ENCODE measurements around the gene ETV6.
"Not testable (repeated sequence)": the region's sequence is repeated elsewhere in the genome, so short reads cannot be mapped to it uniquely, and the experiment has no call there.

ETV6 gene

GRCh38 chr12:11897923-11898322 lies 248.4 kb downstream of the ETV6 start:
- DNase-seq = no peak

GRCh38 chr12:11901701-11902524 lies 252.4 kb downstream of the ETV6 start:
- DNase-seq = peak in 1 of 2 donors; percentile 16

DNA sequence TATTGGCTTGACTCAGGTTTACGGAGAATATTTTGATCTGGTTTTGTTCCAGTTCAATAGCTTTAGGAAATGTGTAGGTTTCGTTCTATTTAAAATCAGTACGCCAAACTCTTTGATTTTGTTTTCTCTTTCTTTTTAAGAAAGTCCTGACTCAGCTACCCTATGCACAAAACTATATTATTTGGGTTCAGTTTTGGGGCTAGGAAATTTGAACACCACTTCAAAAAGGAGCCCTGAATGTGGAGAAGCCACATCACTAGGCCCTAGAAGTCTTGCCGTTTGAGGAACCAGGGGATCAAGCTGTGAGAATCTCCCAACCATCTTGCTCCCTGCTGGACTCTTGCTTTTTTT lies 253.0 kb downstream of the ETV6 start:
- no peak for DNase-seq

GRCh38 chr12:11904124-11904523 lies 254.7 kb downstream of the ETV6 start:
- no peak for DNase-seq

GRCh38 chr12:11905534-11905933 lies 256.1 kb downstream of the ETV6 start:
- DNase-seq = no peak

DNA sequence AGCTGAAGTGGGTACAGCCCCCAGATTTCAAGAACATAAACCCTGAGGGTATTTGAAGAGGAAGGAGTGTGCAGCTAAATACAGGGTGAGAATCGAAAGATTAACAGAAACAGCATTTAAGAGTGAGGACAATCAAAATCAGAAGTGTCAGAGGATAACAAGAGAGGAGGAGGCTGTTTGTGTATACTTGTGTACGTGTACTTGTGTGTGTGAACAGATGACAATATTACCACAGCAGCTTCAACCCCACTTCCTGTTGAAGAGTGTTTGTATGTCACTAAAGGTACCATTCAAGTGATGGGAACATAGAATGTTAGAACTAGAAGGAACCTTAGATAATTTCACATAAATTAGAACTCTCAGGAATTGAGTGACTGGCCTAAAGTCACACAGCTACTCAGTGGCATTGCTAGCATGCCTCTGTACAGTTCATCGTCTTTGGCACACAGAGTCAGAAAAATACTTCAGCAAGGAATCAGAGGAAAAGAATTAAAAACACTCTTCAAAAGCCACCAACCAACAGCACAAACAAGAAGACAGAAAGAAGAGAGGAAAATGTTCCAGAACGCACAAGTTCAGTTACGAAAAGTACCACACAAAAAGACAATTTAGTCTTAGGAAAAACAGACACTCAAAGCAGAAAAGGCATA lies 256.9 kb downstream of the ETV6 start:
- no peak for DNase-seq

DNA sequence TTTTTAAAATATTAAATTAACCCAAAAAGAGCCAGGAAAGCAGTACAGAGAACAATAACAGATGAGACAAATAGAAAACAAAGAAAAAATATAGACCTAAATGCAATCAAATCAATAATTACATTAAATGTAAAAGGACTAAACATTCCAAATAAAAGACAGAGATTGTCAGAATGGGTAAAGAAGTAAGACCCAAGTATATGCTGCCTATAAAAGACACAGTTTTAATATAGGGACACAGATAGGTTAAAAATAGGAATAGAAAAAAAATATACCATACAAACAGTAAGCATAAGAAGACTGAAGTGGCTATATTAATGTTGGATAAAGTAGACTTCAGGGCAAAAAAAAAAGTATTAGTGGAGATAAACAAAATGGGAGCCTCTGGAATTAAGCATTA lies 258.2 kb downstream of the ETV6 start:
- no peak for DNase-seq

DNA sequence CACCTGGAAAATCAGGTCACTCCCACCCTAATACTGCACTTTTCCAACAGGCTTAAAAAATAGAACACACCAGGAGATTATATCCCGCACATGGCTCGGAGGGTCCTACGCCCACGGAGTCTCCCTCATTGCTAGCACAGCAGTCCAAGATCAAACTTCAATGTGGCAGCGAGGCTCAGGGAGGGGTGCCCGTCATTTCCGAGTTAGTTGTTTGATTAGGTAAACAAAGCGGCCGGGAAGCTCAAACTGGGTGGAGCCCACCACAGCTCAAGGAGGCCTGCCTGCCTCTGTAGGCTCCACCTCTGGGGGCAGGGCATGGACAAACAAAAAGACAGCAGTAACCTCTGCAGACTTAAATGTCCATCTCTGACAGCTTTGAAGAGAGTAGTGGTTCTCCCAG lies 259.9 kb downstream of the ETV6 start:
- DNase-seq = not testable (repeated sequence)

- DNase-seq = no peak
Measured at GRCh38 chr12:11916113-11916512, 266.6 kb downstream of the ETV6 start.

- DNase-seq = no peak
Measured at GRCh38 chr12:11916771-11917170, 267.3 kb downstream of the ETV6 start.

GRCh38 chr12:11917501-11917900 lies 268.0 kb downstream of the ETV6 start:
- DNase-seq = no peak

- no peak for DNase-seq
Measured at GRCh38 chr12:11920231-11920630, 270.8 kb downstream of the ETV6 start.

GRCh38 chr12:11922361-11922760 lies 272.9 kb downstream of the ETV6 start:
- no peak for DNase-seq

DNA sequence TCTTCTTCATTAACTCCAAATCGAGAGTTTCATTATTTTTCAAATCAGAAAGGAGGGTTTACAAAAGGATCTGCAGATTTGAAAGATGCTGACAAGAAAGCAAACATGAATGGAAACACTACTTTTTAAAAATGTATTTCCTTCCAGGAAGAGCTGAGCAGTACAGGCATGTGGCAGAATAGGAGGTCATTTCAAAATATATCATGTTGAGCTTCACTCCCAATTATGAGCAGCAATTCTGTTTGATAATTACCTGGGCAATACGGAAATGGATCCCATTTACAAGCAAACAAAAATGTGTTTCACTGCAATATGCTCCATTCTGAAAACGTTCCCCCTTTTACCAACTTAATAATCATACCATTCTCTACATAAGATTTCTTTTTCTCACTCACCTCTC lies 273.6 kb downstream of the ETV6 start:
- no peak for DNase-seq

DNA sequence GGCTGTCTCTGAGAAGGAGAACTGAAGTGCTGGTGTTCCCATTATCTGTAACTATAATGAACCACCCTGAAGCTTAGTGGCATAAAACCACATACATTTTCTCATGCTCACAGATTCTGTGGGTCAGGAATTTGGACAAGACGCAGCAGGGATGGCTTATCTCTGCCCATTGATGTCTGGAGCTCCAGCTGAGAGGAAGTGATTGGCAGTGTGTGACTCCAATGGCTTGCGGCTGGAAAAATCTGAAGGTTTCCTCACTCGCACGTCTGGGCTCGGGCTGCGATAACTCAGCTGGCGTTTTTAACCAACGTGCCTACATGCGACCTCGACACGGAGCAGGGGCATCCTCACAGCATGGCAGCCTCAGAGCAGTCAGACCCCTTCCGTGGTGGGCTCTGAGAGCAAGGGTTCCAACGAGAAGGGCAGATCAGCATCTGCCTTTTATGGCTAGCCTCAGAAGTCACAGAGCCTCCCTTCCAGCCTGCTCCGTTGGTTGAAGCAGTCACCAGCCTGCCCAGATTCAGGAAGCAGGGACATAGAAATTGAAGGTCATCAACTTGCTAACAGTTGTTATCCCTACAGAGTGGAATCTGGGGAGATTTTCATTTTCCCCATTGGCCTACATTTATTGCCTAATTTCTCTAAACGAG lies 277.9 kb downstream of the ETV6 start:
- no peak for DNase-seq

- no peak for DNase-seq
Measured at GRCh38 chr12:11929714-11930113, 280.2 kb downstream of the ETV6 start.

- DNase-seq = no peak
Measured at GRCh38 chr12:11939223-11939622, 289.7 kb downstream of the ETV6 start.

GRCh38 chr12:11941606-11942337 lies 292.3 kb downstream of the ETV6 start:
- DNase-seq = no peak

DNA sequence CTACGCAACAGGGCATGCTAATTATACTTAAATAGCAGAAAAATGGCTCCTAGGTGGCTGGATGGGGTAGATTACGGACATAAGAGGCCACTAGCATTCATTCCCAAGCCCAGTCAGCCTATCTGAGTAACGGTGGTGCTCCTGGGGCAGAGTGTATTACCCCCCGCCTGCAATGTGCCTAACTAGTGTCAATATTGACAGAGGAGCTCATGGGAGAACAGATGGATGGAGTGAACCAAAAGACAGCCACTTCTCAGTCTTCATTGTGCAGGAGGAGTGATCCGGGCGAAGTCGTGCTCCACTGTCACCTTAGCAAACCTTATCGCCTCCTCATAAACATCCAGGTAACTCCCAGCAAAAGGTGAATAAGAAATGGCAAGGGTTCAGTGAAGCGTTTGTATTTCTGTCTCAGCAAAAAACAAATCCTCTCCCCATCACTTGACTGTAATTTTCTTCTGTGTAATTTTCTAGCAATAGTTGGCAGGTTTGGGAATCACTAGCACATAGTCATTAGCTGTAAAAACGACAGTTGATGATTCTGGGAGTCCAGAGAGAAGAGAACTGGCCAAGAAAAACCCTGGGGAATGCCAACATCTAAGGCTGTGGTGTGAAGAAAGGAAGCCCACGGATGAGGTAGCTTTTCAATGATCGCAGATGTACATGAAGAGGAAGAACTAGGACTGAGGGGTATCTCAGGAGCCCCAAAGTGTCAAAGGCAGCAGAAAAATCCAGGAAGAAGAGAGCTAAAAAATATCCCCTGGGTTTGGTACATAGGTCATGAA lies 294.6 kb downstream of the ETV6 start:
- no peak for DNase-seq

All from activated CD4-positive, alpha-beta T cell treated with anti-CD3 and anti-CD28 coated beads for 4 hours (primary cell).